Suprapubic skin (tissue), 4 donors: ENCODE results near the gene CDH8. TPM values are rescaled to one million over a fixed set of nuclear protein-coding genes. Genes with fewer than 3 reads are reported as not detected.

ENCODE experiments used
- DNase-seq, 2 donors: peaks; one replicate each; pipeline ENCODE4 v3.0.0-alpha.2; 2019; ENCODE audit warnings: low spot score in 2 of 2
- H3K27ac ChIP-seq: fragments of 200-600 bp; sonication (generic); one replicate; pipeline ENCODE4 v1.5.1; 2019
- H3K27me3 ChIP-seq: fragments of 200-600 bp; sonication (generic); one replicate; pipeline ENCODE4 v1.5.1; 2019
- H3K36me3 ChIP-seq: fragments of 200-600 bp; sonication (generic); one replicate; pipeline ENCODE4 v1.5.1; 2019
- H3K4me1 ChIP-seq: fragments of 200-600 bp; sonication (generic); one replicate; pipeline ENCODE4 v1.5.1; 2019
- H3K4me3 ChIP-seq: fragments of 200-600 bp; sonication (generic); one replicate; pipeline ENCODE4 v1.5.1; 2019; ENCODE audit warnings: mild to moderate bottlenecking
- H3K9me3 ChIP-seq: fragments of 200-600 bp; sonication (generic); one replicate; pipeline ENCODE4 v1.5.1; 2019
- EP300 ChIP-seq: sonication (generic); formaldehyde crosslinking; IDR thresholded peaks from one replicate; pipeline ENCODE4 v1.6.1; 2017; ENCODE audit warnings: antibody characterized with exemption
- POLR2A ChIP-seq, 2 donors: fragments of 450-650 bp; IDR thresholded peaks; one replicate each; pipeline ENCODE4 v1.6.1; 2017; ENCODE audit warnings: antibody characterized with exemption in 2 of 2, mild to moderate bottlenecking in 2 of 2, moderate library complexity in 2 of 2
- POLR2AphosphoS5 ChIP-seq, 3 donors: sonication (generic); formaldehyde crosslinking; IDR thresholded peaks; one replicate each; pipeline ENCODE4 v1.6.1; 2017; ENCODE audit warnings: antibody characterized with exemption in 3 of 3
- WGBS: methylation state at CpG from one replicate; pipeline ENCODE4 v1.1.5; 2018; 5-methylcytosine and 5-hydroxymethylcytosine counted together
- total RNA-seq, 4 donors: library from RNA; depleted of rRNA; stranded (reverse); fragments of >200 nt; gene quantifications; one replicate each; pipeline ENCODE4 v1.1.0, GENCODE V29; 2016
- TF ChIP-seq, protein P1 (sequence below), 2 donors: fragments of 200-600 bp in 1 of 2; fragments of 450-650 bp in 1 of 2; sonication (generic) in 1 of 2; IDR thresholded peaks; one replicate each; pipeline ENCODE4 v1.5.1; 2016 to 2019; ENCODE audit warnings: antibody characterized with exemption in 2 of 2, mild to moderate bottlenecking in 1 of 2, moderate library complexity in 1 of 2

CDH8 gene
- total RNA-seq, 4 donors from 2014 or later = 0.42 to 5.8 (median 2.2) TPM; not detected in 1

DNA sequence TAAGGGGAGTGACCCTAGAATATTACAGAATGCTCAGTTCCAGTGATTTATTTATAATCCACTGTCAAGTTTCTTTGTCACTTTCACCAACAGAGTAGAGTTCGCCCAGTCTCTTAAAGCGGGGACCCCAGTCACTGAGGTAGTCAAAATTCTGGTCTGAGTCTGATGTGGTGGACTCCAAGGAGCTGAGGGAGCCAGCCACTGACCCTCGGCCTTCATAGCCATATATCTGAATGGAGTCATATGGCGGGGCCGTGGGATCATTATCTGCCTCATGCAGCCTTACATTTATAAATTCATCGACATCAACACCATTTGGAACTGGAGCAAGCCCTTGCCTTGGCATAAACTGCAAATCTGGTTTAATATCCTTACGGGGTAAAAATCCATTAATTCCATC lies 382.7 kb downstream of the CDH8 start:
- 88% methylated on average over 7 of the region's 7 CpGs for WGBS
- H3K27ac ChIP-seq = no peak overlapping the region
- DNase-seq = no peak
- TF ChIP-seq EP300 (no peak), POLR2AphosphoS5 (IDR thresholded peaks at IDR 0.05) (no peak), POLR2A (IDR thresholded peaks at IDR 0.05) (no peak)
- TF ChIP-seq, protein P1, sequence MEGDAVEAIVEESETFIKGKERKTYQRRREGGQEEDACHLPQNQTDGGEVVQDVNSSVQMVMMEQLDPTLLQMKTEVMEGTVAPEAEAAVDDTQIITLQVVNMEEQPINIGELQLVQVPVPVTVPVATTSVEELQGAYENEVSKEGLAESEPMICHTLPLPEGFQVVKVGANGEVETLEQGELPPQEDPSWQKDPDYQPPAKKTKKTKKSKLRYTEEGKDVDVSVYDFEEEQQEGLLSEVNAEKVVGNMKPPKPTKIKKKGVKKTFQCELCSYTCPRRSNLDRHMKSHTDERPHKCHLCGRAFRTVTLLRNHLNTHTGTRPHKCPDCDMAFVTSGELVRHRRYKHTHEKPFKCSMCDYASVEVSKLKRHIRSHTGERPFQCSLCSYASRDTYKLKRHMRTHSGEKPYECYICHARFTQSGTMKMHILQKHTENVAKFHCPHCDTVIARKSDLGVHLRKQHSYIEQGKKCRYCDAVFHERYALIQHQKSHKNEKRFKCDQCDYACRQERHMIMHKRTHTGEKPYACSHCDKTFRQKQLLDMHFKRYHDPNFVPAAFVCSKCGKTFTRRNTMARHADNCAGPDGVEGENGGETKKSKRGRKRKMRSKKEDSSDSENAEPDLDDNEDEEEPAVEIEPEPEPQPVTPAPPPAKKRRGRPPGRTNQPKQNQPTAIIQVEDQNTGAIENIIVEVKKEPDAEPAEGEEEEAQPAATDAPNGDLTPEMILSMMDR (IDR thresholded peaks at IDR 0.05) = no peak
- H3K4me1 ChIP-seq = no peaks in the 10 kb centered on the region
- H3K27me3 ChIP-seq = no peaks in the 10 kb centered on the region
- no peaks in the 10 kb centered on the region for H3K9me3 ChIP-seq
- no peaks in the 10 kb centered on the region for H3K36me3 ChIP-seq
- H3K4me3 ChIP-seq = no peak overlapping the region

DNA sequence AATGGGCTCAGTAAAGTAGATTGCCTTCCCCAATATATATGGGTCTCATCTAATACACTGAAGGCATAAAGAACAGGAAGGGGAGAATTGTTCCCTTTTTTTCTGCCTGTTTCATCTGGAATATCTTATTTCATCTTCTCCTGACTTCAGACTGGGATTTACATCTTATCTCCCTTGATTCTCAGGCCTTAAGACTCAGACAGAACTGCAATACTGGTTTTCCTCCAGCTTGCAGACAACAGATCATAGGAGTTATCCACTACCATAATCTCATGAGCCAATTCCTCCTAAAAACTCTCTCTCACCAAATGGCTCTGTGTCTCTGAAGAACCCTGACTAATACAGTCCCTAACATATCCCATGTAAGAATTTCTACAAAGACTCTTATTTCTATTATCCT lies 390.7 kb downstream of the CDH8 start:
- H3K4me3 ChIP-seq = no peak overlapping the region
- no peak overlapping the region for H3K27ac ChIP-seq
- H3K36me3 ChIP-seq = no peaks in the 10 kb centered on the region
- H3K27me3 ChIP-seq = no peaks in the 10 kb centered on the region
- no peaks in the 10 kb centered on the region for H3K9me3 ChIP-seq
- H3K4me1 ChIP-seq = no peaks in the 10 kb centered on the region
- TF ChIP-seq POLR2A (IDR thresholded peaks at IDR 0.05) = no peak
- TF ChIP-seq, protein P1 (IDR thresholded peaks at IDR 0.05) = no peak
- TF ChIP-seq POLR2AphosphoS5 (IDR thresholded peaks at IDR 0.05) = no peak
- DNase-seq = no peak

DNA sequence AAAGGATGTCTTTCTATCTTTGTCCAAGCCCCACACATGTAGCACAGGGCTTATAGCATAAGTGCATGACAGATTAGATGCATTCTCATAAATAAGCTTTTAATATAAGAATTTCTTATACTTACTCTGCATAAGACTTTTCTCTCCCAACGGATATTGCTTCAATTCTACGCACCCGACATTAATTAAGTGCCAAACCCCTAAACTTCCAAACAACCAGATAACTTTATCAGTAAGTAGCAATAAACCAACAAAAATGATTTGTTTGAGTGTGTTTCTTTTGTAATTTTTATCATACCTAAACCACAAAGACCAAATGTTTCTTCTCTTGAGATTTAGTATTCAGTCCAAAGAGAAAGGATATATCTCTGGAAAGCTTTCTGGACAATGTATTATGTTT lies 391.5 kb downstream of the CDH8 start:
- no peaks in the 10 kb centered on the region for H3K9me3 ChIP-seq
- H3K4me3 ChIP-seq = no peak overlapping the region
- no peaks in the 10 kb centered on the region for H3K4me1 ChIP-seq
- H3K36me3 ChIP-seq = no peaks in the 10 kb centered on the region
- 84% methylated on average over 3 of the region's 3 CpGs for whole genome bisulfite sequencing
- no peak for DNase-seq
- H3K27ac ChIP-seq = no peak overlapping the region
- TF ChIP-seq POLR2A (IDR thresholded peaks at IDR 0.05) = no peak
- TF ChIP-seq EP300 = no peak
- no peak for TF ChIP-seq POLR2AphosphoS5 (IDR thresholded peaks at IDR 0.05)
- TF ChIP-seq, protein P1 (IDR thresholded peaks at IDR 0.05) = no peak
- no peaks in the 10 kb centered on the region for H3K27me3 ChIP-seq

DNA sequence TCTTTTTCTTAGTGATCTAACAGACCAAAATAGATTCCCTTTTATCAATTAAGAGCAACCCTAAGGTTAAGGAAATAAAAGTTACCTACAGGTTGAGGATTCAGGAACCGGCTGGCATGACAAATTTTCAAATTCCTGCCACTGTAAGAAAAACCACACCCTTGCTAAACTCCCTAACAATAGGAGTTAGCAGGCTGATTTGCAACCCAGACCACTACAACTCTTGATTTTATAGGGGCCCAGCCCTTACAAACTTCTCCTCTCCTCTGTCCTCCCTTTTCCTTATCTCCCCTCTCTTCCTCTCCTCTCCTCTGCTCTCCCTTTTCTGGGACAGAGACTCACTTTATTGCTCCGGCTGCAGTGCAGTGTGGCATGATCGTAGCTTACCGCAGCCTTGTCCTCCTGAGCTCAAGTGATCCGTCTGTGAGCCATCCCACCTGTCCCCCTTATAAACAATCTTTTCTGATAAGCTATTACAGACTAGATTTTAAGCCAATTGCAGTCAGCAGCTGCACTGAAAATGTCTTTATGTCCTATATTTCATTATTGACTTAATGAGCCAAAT lies 418.9 kb downstream of the CDH8 start:
- H3K4me3 ChIP-seq = no peak overlapping the region
- no peaks in the 10 kb centered on the region for H3K27me3 ChIP-seq
- TF ChIP-seq POLR2A (IDR thresholded peaks at IDR 0.05) (no peak), EP300 (no peak), POLR2AphosphoS5 (IDR thresholded peaks at IDR 0.05) (no peak)
- TF ChIP-seq, protein P1 (IDR thresholded peaks at IDR 0.05) = no peak
- DNase-seq = no peak
- H3K27ac ChIP-seq = no peak overlapping the region
- H3K9me3 ChIP-seq = no peaks in the 10 kb centered on the region
- no peaks in the 10 kb centered on the region for H3K4me1 ChIP-seq
- no peaks in the 10 kb centered on the region for H3K36me3 ChIP-seq
- 76% methylated on average over 5 of the region's 5 CpGs for WGBS

DNA sequence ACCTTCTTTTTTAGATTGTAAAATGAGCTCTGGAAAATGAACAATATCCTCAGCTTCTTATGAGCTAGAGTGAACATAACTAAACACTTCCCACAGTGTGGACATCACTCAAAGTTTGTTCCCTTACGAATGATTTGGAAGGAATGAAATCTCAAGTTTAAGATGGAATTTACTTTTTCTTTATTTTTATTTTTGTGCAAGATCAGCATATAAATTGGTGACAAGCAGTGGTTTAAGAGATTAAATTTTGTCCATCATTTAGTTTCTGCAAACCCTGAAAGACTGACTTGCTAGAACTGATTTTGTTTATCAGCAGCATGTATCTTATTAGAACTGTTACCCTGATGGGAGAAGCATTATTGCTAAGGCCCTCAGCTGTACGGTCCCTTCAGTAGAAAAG lies 420.1 kb downstream of the CDH8 start:
- Histone ChIP-seq H3K27ac (no peak overlapping the region), H3K4me3 (no peak overlapping the region), H3K4me1 (no peaks in the 10 kb centered on the region), H3K9me3 (no peaks in the 10 kb centered on the region), H3K36me3 (no peaks in the 10 kb centered on the region), H3K27me3 (no peaks in the 10 kb centered on the region)
- DNase-seq = no peak
- no peak for TF ChIP-seq POLR2AphosphoS5 (IDR thresholded peaks at IDR 0.05)
- TF ChIP-seq, protein P1 (IDR thresholded peaks at IDR 0.05) = no peak
- no peak for TF ChIP-seq EP300
- TF ChIP-seq POLR2A (IDR thresholded peaks at IDR 0.05) = no peak
- WGBS = 79% methylated on average over 2 of the region's 2 CpGs
